GM12872 (cell line): ENCODE data around the gene EXOC1.

Experiments
- CTCF ChIP-seq: IDR thresholded peaks from 3 replicates; pipeline ENCODE4 v1.5.1; 2011; ENCODE audit warnings: low read depth, mild to moderate bottlenecking, low read length, moderate library complexity; ENCODE audit not compliant: insufficient read depth

Gene EXOC1

GRCh38 chr4:55928846-55929245, 75.4 kb downstream of the EXOC1 start:
- no peak for TF ChIP-seq CTCF

GRCh38 chr4:55931043-55931442, 77.6 kb downstream of the EXOC1 start:
- TF ChIP-seq CTCF = no peak

- no peak for TF ChIP-seq CTCF
Measured at GRCh38 chr4:55931833-55932232, 78.4 kb downstream of the EXOC1 start.

GRCh38 chr4:55932511-55932910, 79.1 kb downstream of the EXOC1 start:
- TF ChIP-seq CTCF = no peak

GRCh38 chr4:55933611-55934010, 80.2 kb downstream of the EXOC1 start:
- no peak for TF ChIP-seq CTCF

GRCh38 chr4:55938481-55938880, 85.0 kb downstream of the EXOC1 start:
- no peak for TF ChIP-seq CTCF

- TF ChIP-seq CTCF = no peak
Measured at GRCh38 chr4:55939421-55939820, 86.0 kb downstream of the EXOC1 start.

- TF ChIP-seq CTCF = no peak
Measured at GRCh38 chr4:55941881-55942396, 88.5 kb downstream of the EXOC1 start.
